Measurements from ENCODE around the gene DOCK1.

DOCK1 gene

DNA sequence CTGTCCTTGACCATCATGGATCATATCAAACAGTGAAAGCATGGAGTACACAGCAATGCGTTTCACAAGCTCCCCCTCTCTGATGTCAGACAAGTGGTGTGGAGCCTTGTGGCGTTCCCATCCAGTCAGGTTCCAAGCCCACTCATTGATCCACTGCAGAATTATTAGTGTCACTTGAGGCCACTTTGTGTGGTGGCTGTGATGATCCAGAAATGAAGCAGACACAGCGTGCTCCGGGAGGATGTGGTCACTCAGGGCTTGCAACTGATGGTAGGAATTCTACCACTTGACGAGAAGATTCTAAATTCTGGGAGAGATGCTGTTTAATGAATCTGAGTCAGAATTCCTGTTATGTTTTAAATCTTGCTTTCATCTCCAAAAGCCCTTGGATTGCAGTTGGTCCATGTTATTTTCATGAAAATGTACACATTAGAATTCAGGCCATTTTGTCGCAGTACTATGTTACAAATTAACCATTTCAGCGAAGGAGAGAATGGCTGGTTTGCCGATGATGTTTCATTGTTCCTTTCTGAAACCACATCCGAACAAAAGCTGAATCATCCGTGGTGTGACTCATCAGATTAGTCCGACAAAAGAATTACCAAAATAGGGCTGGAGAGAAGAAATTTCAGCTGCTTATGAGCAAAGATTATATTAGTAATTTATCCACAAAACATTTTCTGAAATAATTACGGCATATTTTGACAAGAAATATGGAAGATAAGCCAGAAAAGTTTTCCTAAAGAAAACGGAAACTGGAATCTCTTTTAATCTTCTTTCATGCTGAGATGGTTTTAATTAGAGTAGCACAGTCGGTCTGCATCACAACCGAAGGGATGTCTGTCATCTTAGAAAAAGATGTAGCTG lies 243.1 kb downstream of the DOCK1 start:
- H3K4me3 ChIP-seq (ENCODE audit: low read length), result no peak overlapping the region
- peak; percentile 56 for DNase-seq (ENCODE audit: low read depth)
- TF ChIP-seq, protein P1, sequence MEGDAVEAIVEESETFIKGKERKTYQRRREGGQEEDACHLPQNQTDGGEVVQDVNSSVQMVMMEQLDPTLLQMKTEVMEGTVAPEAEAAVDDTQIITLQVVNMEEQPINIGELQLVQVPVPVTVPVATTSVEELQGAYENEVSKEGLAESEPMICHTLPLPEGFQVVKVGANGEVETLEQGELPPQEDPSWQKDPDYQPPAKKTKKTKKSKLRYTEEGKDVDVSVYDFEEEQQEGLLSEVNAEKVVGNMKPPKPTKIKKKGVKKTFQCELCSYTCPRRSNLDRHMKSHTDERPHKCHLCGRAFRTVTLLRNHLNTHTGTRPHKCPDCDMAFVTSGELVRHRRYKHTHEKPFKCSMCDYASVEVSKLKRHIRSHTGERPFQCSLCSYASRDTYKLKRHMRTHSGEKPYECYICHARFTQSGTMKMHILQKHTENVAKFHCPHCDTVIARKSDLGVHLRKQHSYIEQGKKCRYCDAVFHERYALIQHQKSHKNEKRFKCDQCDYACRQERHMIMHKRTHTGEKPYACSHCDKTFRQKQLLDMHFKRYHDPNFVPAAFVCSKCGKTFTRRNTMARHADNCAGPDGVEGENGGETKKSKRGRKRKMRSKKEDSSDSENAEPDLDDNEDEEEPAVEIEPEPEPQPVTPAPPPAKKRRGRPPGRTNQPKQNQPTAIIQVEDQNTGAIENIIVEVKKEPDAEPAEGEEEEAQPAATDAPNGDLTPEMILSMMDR (conservative IDR thresholded peaks at IDR 0.05; ENCODE audit: low read depth, low read length), result no peak

DNA sequence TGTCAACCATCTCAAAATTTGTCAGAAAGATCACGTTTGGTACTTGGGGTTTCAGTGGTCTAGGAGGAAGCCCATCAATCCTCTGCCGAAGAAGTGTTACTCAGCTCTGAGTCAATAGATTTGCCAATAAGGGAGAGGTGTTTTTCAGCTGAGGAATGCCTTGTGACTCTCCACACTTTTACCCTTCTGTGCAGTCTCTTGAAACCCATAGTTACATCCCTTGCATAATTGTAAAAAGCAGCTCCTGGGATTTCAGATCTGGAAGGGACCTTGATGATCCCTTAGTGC lies 243.6 kb downstream of the DOCK1 start:
- no peak overlapping the region for H3K4me3 ChIP-seq (ENCODE audit: low read length)
- no peak for DNase-seq (ENCODE audit: low read depth)
- TF ChIP-seq, protein P1 (conservative IDR thresholded peaks at IDR 0.05; ENCODE audit: low read depth, low read length), result no peak

DNA sequence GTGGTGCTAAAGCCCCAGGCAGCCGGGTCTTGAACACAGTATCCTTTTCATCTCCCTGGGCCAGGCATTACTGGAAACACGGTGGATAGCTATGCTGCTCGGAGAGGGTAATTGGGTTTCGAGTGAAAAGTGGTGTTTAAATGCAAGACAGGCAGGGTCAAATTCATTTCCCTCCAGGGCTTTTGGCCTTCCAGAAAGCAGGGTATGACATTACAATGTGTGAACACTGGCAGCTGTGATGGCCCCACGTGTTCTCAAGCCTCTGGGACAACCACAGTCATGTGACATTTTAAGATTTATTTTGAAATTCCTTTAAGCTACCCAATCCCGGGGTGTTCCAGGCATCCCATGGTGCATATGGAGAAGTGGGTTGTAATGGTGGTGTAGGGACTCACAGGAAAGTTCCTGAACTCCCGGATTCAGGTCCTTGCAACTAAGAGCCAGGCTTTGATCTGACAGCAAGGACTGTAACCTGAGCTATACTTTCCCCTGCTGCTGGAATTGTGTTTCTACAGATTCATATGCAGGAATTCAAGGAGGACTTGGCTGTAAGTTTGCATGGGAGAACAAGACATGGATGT lies 244.4 kb downstream of the DOCK1 start:
- TF ChIP-seq, protein P1 (conservative IDR thresholded peaks at IDR 0.05; ENCODE audit: low read depth, low read length), result no peak
- DNase-seq (ENCODE audit: low read depth), result no peak
- no peak overlapping the region for H3K4me3 ChIP-seq (ENCODE audit: low read length)

DNA sequence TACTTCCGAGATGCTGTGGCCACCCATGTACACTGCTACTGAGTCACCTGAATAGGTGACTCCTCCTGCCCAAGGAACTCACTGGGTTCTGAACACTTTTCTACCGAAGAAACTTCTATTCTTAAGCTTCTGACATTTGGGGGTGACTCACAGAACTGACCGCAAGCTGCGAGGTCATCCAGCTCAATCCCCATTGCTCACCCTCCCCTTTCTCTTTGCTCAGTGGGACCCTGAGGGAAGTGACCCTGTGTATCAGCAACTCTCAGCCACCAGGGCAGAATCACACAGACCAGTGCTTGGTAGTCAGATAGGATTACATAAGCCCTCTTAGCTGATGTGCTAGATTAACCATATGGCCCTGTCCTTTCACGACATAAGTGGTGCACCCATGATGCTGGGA lies 244.9 kb downstream of the DOCK1 start:
- no peak overlapping the region for H3K4me3 ChIP-seq (ENCODE audit: low read length)
- TF ChIP-seq, protein P1 (conservative IDR thresholded peaks at IDR 0.05; ENCODE audit: low read depth, low read length), result no peak
- DNase-seq (ENCODE audit: low read depth), result no peak

DNA sequence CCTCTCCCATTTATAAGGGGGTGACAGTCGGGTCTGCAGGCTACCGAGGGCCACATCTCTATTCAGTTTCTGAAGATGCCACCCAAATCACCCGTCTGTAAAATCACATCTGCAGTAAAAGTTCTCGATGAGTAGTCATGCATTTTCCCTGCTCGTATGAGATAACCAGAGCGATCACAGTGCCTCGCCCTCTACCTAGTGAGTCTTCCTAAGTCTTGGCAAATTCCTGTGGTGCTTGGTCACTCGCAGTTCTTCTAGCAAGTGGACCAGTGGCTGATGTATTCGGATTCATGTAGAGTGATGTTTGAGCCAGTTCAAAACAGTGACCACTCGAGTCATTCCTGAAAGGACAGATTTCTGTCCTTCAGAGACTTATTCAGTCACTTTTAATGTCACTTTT lies 246.3 kb downstream of the DOCK1 start:
- no peak for DNase-seq (ENCODE audit: low read depth)
- H3K4me3 ChIP-seq (ENCODE audit: low read length), result no peak overlapping the region
- TF ChIP-seq, protein P1 (conservative IDR thresholded peaks at IDR 0.05; ENCODE audit: low read depth, low read length), result no peak

DNA sequence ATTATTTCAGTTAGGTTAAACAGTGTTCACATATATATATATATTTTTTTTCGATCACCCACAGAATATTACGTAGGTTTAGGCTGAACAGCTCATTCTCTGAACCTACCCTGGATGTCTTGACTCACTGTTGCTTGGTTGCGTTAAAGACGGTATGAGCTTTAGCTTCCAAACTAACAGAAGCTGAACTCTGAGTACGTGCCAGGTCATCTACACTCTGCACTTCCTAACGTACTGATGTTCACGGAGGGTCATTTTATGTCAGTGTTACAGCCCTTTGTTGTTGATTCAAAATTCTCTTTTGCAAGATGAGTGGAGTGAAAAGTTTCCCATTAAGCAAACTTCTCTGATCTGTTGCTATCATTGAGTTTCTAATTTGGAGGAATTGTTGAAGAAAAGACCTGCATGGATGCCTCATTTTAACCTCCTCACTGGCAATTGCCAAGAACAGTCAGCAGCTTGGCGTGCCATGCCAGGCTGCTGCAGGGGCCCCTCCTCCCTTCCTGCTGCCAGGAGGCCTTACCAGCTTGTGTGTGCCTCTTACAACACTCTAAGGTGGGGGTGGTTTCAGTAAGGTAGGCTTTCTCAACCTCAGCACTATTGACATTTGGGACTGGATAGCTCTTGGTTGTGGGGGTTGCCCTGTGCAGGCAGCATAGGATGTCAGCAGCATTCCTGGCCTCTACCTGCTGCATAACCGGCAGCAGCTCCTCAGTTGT lies 246.9 kb downstream of the DOCK1 start:
- H3K4me3 ChIP-seq (ENCODE audit: low read length), result no peak overlapping the region
- no peak for DNase-seq (ENCODE audit: low read depth)

More for the DNA sequence above, 246.9 kb downstream of the DOCK1 start:
- TF ChIP-seq, protein P1 (conservative IDR thresholded peaks at IDR 0.05; ENCODE audit: low read depth, low read length), result no peak

All from retinal pigment epithelial cell (primary cell).